RWPE2 (cell line): ENCODE measurements around the gene SUSD5.
A peak's percentile ranks its signal among the peaks of the same experiment; 100 is the strongest.

ENCODE experiments used
- ATAC-seq: fragments of 200-7000 bp; cut with Tn5 transposase; 3 replicates; pipeline ENCODE4 v1.9.1; 2021; ENCODE audit warnings: low read depth
- DNase-seq: peaks from one replicate; pipeline ENCODE4 v3.0.0-alpha.2; 2020; ENCODE audit warnings: low spot score
- H3K27ac ChIP-seq: fragments of 450-650 bp; 2 replicates; pipeline ENCODE4 v1.5.1; 2017; ENCODE audit warnings: mild to moderate bottlenecking; ENCODE audit not compliant: poor library complexity, severe bottlenecking
- H3K27me3 ChIP-seq: fragments of 250-450 bp; sonication (Bioruptor Pico); 2 replicates; pipeline ENCODE4 v1.5.1; 2021; ENCODE audit warnings: mild to moderate bottlenecking, moderate library complexity; ENCODE audit not compliant: insufficient read depth, poor library complexity, severe bottlenecking
- H3K36me3 ChIP-seq: fragments of 250-450 bp; sonication (Bioruptor Pico); 2 replicates; pipeline ENCODE4 v1.5.1; 2020; ENCODE audit warnings: low read depth, mild to moderate bottlenecking, moderate library complexity
- H3K4me1 ChIP-seq: fragments of 250-450 bp; sonication (Bioruptor Pico); 2 replicates; pipeline ENCODE4 v1.5.1; 2021; ENCODE audit warnings: mild to moderate bottlenecking, moderate library complexity; ENCODE audit not compliant: insufficient read depth, poor library complexity, severe bottlenecking
- H3K4me3 ChIP-seq: fragments of 250-450 bp; sonication (Bioruptor Pico); 2 replicates; pipeline ENCODE4 v1.5.1; 2021; ENCODE audit warnings: mild to moderate bottlenecking, moderate library complexity; ENCODE audit not compliant: severe bottlenecking
- H3K9me3 ChIP-seq: fragments of 250-450 bp; sonication (Bioruptor Pico); 2 replicates; pipeline ENCODE4 v1.5.1; 2021; ENCODE audit warnings: mild to moderate bottlenecking, moderate library complexity; ENCODE audit not compliant: severe bottlenecking
- CTCF ChIP-seq: fragments of 450-650 bp; IDR thresholded peaks from one replicate; pipeline ENCODE4 v1.5.1; 2017; ENCODE audit warnings: mild to moderate bottlenecking, moderate library complexity; ENCODE audit not compliant: poor library complexity, severe bottlenecking

The SUSD5 gene

GRCh38 chr3:33218446-33219174 is at the start of gene SUSD5:
TSS of gene SUSD5 (minus strand) at chr3:33218810. CDS start at chr3:33218797, 13 bp downstream.
- Histone ChIP-seq H3K27ac (no peak within 1 kb of the TSS), H3K4me1 (no peaks in the 10 kb centered on the region), H3K27me3 (peaks cover 21% of the 10 kb centered on the region), H3K4me3 (peak within 1 kb of the TSS; percentile 41), H3K9me3 (no peaks in the 10 kb centered on the region), H3K36me3 (no peaks in the 10 kb centered on the region)
- ATAC-seq: peak; percentile 90
- peak; percentile 58 for DNase-seq
- no peak for TF ChIP-seq CTCF

- Histone ChIP-seq H3K4me1 (no peaks in the 10 kb centered on the region), H3K27me3 (no peaks in the 10 kb centered on the region), H3K4me3 (no peak overlapping the region), H3K36me3 (no peaks in the 10 kb centered on the region), H3K27ac (no peak overlapping the region), H3K9me3 (no peaks in the 10 kb centered on the region)
- ATAC-seq (no peak), DNase-seq (no peak)
- TF ChIP-seq CTCF: no peak
Observed at GRCh38 chr3:33260104-33260503, 41.5 kb upstream of the SUSD5 start.

- Histone ChIP-seq H3K4me3 (no peak overlapping the region), H3K36me3 (no peaks in the 10 kb centered on the region), H3K27ac (no peak overlapping the region), H3K27me3 (no peaks in the 10 kb centered on the region), H3K9me3 (no peaks in the 10 kb centered on the region), H3K4me1 (no peaks in the 10 kb centered on the region)
- no peak for DNase-seq
- ATAC-seq: no peak
- no peak for TF ChIP-seq CTCF
Observed at GRCh38 chr3:33256249-33256648, 37.6 kb upstream of the SUSD5 start.

- Histone ChIP-seq H3K9me3 (no peaks in the 10 kb centered on the region), H3K36me3 (no peaks in the 10 kb centered on the region), H3K4me1 (no peaks in the 10 kb centered on the region), H3K27ac (no peak overlapping the region), H3K27me3 (no peaks in the 10 kb centered on the region), H3K4me3 (no peak overlapping the region)
- no peak for TF ChIP-seq CTCF
- no peak for DNase-seq
- no peak for ATAC-seq
Observed at GRCh38 chr3:33250712-33251111, 32.1 kb upstream of the SUSD5 start.

- Histone ChIP-seq H3K27me3 (no peaks in the 10 kb centered on the region), H3K36me3 (no peaks in the 10 kb centered on the region), H3K4me3 (no peak overlapping the region), H3K9me3 (no peaks in the 10 kb centered on the region), H3K4me1 (no peaks in the 10 kb centered on the region), H3K27ac (no peak overlapping the region)
- ATAC-seq: no peak
- DNase-seq: no peak
- TF ChIP-seq CTCF: no peak
Observed at GRCh38 chr3:33246786-33247185, 28.2 kb upstream of the SUSD5 start.
